ENCODE data around the gene NEGR1.

GRCh38 chr1:72207059-72207458 lies 75.3 kb downstream of the NEGR1 start:
- TF ChIP-seq CTCF (IDR thresholded peaks at IDR 0.05): no peak
- no peak for TF ChIP-seq POLR2A (IDR thresholded peaks at IDR 0.05; ENCODE audit: low read depth)
- TF ChIP-seq POLR2AphosphoS5 (IDR thresholded peaks at IDR 0.05): no peak
